Measurements from ENCODE around the gene MYO15B.

DNA sequence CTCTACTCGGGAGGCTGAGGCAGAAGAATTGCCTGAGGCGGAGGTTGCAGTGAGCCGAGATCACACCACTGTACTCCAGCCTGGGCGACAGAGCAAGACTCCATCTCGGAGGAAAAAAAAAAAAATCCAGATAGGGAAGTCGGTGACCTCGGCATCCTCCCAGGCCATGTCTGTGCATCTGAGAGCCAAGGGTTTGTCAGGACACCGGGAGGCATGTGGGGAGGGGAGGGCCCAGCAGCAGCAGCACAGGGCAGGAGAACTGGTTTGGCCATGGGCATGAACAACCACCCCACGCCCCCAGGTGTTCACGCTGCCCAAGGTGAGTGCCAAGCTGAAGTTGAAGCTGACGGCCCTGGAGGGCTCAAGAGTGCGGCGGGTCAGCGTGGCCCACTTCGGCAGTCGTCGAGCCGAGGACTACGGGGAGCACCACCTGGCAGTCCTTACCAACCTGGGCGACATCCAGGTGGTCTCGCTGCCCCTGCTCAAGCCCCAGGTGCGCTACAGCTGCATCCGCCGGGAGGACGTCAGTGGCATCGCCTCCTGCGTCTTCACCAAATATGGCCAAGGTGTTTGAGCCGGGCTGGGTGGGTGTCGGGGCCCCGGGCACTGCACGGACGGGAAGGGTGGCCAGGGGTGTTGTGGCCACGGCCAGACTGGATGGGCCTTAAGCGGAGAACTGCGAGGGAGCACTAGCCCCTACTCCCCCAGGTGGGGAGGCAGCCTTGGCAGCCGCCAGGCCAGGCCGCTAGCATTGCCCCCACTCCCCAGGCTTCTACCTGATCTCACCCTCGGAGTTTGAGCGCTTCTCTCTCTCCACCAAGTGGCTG is 14.7 kb upstream of the MYO15B start:
- TF ChIP-seq, protein P1, sequence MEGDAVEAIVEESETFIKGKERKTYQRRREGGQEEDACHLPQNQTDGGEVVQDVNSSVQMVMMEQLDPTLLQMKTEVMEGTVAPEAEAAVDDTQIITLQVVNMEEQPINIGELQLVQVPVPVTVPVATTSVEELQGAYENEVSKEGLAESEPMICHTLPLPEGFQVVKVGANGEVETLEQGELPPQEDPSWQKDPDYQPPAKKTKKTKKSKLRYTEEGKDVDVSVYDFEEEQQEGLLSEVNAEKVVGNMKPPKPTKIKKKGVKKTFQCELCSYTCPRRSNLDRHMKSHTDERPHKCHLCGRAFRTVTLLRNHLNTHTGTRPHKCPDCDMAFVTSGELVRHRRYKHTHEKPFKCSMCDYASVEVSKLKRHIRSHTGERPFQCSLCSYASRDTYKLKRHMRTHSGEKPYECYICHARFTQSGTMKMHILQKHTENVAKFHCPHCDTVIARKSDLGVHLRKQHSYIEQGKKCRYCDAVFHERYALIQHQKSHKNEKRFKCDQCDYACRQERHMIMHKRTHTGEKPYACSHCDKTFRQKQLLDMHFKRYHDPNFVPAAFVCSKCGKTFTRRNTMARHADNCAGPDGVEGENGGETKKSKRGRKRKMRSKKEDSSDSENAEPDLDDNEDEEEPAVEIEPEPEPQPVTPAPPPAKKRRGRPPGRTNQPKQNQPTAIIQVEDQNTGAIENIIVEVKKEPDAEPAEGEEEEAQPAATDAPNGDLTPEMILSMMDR (IDR thresholded peaks at IDR 0.05; ENCODE audit: low read length), result no peak
- no peak for TF ChIP-seq EZH2 (optimal IDR thresholded peaks at IDR 0.05; ENCODE audit: low read depth, low read length)
- TF ChIP-seq EZH2phosphoT487 (IDR thresholded peaks at IDR 0.05; ENCODE audit: low read length), result no peak

Measured in MM.1S (cell line).